Lung (tissue), 12 donors: ENCODE data around the gene LTBP2. TPM values are rescaled to one million over a fixed set of nuclear protein-coding genes. Genes with fewer than 3 reads are reported as not detected.
A peak's percentile ranks its signal among the peaks of the same experiment; 100 is the strongest.

Experiments
- ATAC-seq: fragments of 200-7000 bp; cut with Tn5 transposase; one replicate; pipeline ENCODE4 v1.9.1; 2020; ENCODE audit warnings: moderate number of reproducible peaks; ENCODE audit not compliant: insufficient read depth, low FRiP score
- DNase-seq, 3 donors: peaks; one replicate each; pipeline ENCODE4 v3.0.0-alpha.2; 2013 to 2017
- H3K27ac ChIP-seq, 2 donors: one replicate each; pipeline ENCODE4 v1.5.1; 2013; ENCODE audit warnings: mild to moderate bottlenecking in 2 of 2, moderate library complexity in 2 of 2, control low read depth in 1 of 2, inconsistent platforms in 1 of 2, low read depth in 1 of 2, low read length in 1 of 2
- H3K27me3 ChIP-seq, 3 donors: one replicate each; pipeline ENCODE4 v1.5.1; 2013; ENCODE audit warnings: low read length in 2 of 3; ENCODE audit not compliant: control insufficient read depth in 3 of 3, insufficient read depth in 3 of 3
- H3K36me3 ChIP-seq, 4 donors: one replicate each; pipeline ENCODE4 v1.5.1; 2013; ENCODE audit warnings: low read length in 4 of 4, mild to moderate bottlenecking in 1 of 4, moderate library complexity in 1 of 4; ENCODE audit not compliant: control insufficient read depth in 4 of 4, insufficient read depth in 4 of 4
- H3K4me1 ChIP-seq, 5 donors: one replicate each; pipeline ENCODE4 v1.5.1; 2013; ENCODE audit warnings: low read length in 5 of 5, mild to moderate bottlenecking in 2 of 5, moderate library complexity in 1 of 5; ENCODE audit not compliant: control insufficient read depth in 5 of 5, insufficient read depth in 5 of 5
- H3K4me3 ChIP-seq: one replicate; pipeline ENCODE4 v1.5.1; 2013; ENCODE audit warnings: mild to moderate bottlenecking, control low read depth, moderate library complexity
- H3K9ac ChIP-seq, 2 donors: one replicate each; pipeline ENCODE4 v1.5.1; 2013; ENCODE audit warnings: low read length in 2 of 2, control low read depth in 1 of 2; ENCODE audit not compliant: insufficient read depth in 1 of 2
- H3K9me3 ChIP-seq, 4 donors: one replicate each; pipeline ENCODE4 v1.5.1; 2013; ENCODE audit warnings: low read length in 3 of 4, mild to moderate bottlenecking in 1 of 4, moderate library complexity in 1 of 4; ENCODE audit not compliant: control insufficient read depth in 4 of 4, insufficient read depth in 3 of 4
- WGBS, 2 donors: extraction: QIAGEN DNeasy Blood & Tissue Kit; methylation state at CpG; one replicate each; pipeline ENCODE4 v1.1.7; 2013; 5-methylcytosine and 5-hydroxymethylcytosine counted together
- polyA plus RNA-seq, 2 donors: library from polyadenylated mRNA; stranded (reverse); fragments of 200-250 nt; gene quantifications; one replicate each; pipeline ENCODE4 v1.2.1, GENCODE V29; 2013
- total RNA-seq, 2 donors: library from RNA; depleted of rRNA in 1 of 2; stranded (reverse); fragments of >200 nt in 1 of 2; gene quantifications; one replicate each; pipeline ENCODE4 v1.2.1, GENCODE V29; 2014 to 2021
- TF ChIP-seq, protein P1 (sequence below): IDR thresholded peaks from 2 replicates; pipeline ENCODE4 v1.5.1; 2012; ENCODE audit warnings: mild to moderate bottlenecking; ENCODE audit errors: control extremely low read depth, extremely low read depth
- donor health status: control.
- donor health status: control.
- donor health status: Bipolar disorder and iron deficiency.
- donor health status: healthy.
- donor health status: DM: yes; HTN: yes; CAD: no.

LTBP2 gene
- total and polyA plus RNA-seq, 4 donors, result 13.2 to 78.4 (median 25.8) TPM

- peaks cover 0 to 2% (median 0%) of the 10 kb centered on the region in 4 donors for H3K36me3 ChIP-seq
- no peak overlapping the region for H3K27ac ChIP-seq
- no peaks in the 10 kb centered on the region for H3K27me3 ChIP-seq
- no peak overlapping the region for H3K9ac ChIP-seq
- H3K9me3 ChIP-seq, result no peaks in the 10 kb centered on the region
- ATAC-seq, result no peak
- WGBS, 2 donors, result 52 to 59% methylated on average over 4 of the region's 4 CpGs
- TF ChIP-seq, protein P1, sequence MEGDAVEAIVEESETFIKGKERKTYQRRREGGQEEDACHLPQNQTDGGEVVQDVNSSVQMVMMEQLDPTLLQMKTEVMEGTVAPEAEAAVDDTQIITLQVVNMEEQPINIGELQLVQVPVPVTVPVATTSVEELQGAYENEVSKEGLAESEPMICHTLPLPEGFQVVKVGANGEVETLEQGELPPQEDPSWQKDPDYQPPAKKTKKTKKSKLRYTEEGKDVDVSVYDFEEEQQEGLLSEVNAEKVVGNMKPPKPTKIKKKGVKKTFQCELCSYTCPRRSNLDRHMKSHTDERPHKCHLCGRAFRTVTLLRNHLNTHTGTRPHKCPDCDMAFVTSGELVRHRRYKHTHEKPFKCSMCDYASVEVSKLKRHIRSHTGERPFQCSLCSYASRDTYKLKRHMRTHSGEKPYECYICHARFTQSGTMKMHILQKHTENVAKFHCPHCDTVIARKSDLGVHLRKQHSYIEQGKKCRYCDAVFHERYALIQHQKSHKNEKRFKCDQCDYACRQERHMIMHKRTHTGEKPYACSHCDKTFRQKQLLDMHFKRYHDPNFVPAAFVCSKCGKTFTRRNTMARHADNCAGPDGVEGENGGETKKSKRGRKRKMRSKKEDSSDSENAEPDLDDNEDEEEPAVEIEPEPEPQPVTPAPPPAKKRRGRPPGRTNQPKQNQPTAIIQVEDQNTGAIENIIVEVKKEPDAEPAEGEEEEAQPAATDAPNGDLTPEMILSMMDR, result no peak
- no peak overlapping the region for H3K4me3 ChIP-seq
- H3K4me1 ChIP-seq, result peaks cover 0 to 14% (median 8%) of the 10 kb centered on the region in 5 donors
- no peak for DNase-seq
Measured at GRCh38 chr14:74525361-74525851, 86.6 kb downstream of the LTBP2 start.

- TF ChIP-seq, protein P1, result no peak
- no peak for ATAC-seq
- no peak for DNase-seq
- Histone ChIP-seq H3K27ac (no peak overlapping the region), H3K9ac (no peak overlapping the region), H3K4me3 (no peak overlapping the region), H3K27me3 (no peaks in the 10 kb centered on the region), H3K4me1 (peaks cover 0 to 14% (median 8%) of the 10 kb centered on the region in 5 donors), H3K36me3 (peaks cover 0 to 2% (median 0%) of the 10 kb centered on the region in 4 donors), H3K9me3 (no peaks in the 10 kb centered on the region)
Measured at GRCh38 chr14:74524812-74525135, 87.3 kb downstream of the LTBP2 start.

DNA sequence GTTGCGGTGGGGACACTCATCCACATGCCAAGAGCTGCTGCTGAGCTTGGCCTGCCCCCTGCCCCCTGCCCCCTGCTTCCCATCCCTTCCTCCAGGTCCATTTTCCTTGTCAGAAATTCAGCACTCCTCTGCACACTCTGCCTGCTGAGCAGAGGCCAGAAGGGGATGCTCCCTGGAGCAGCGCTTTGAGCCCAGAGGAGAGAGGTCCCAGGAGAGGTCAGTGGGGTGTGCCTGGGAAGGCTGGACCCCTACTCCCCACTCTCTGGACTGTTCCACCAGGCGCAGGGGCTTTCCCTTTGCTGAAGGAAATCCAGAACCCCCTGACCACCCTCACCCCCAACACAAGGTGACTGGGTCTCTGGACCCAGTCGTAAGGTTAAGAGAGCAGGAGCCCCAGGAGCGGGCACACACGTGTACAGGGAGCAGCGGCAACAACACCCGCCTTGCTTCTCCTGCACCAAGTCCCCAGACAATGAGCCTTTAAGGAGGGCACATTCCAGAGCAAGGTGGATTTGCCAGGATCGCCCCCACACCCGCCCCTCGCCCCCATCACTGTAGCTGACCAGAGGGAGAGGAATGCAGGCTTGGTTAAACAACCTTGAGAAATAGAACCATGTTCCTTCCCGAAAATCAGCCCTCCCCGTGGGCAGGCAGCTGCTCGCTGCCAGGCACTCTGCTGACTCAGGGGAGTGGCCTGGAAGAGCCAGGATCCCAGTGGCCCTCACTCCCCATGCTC lies 87.8 kb downstream of the LTBP2 start:
- peaks cover 0 to 14% (median 8%) of the 10 kb centered on the region in 5 donors for H3K4me1 ChIP-seq
- no peak overlapping the region for H3K27ac ChIP-seq
- ATAC-seq (peak; percentile 35), DNase-seq (peak in 2 of 3 donors; percentile 32 to 58)
- 73 to 81% methylated on average over 13 to 14 of the region's 14 CpGs for WGBS, 2 donors
- H3K36me3 ChIP-seq, result peaks cover 0 to under 1% (median 0%) of the 10 kb centered on the region in 4 donors
- TF ChIP-seq, protein P1, result no peak
- H3K27me3 ChIP-seq, result no peaks in the 10 kb centered on the region
- no peak overlapping the region for H3K9ac ChIP-seq
- H3K9me3 ChIP-seq, result no peaks in the 10 kb centered on the region
- no peak overlapping the region for H3K4me3 ChIP-seq
